Measurements from ENCODE around the gene STAT5B.
"Not testable (repeated sequence)": the region's sequence is repeated elsewhere in the genome, so short reads cannot be mapped to it uniquely, and the experiment has no call there.

Gene STAT5B

GRCh38 chr17:42240201-42240600 is 36.0 kb downstream of the STAT5B start:
- TF ChIP-seq CTCF (conservative IDR thresholded peaks at IDR 0.05; ENCODE audit: low read depth, low read length), result no peak
- no peak for DNase-seq (ENCODE audit: low read depth)
- no peak overlapping the region for H3K4me3 ChIP-seq (ENCODE audit: low read depth, low read length)

- not testable (repeated sequence) for H3K4me3 ChIP-seq (ENCODE audit: low read depth, low read length); DNase-seq (ENCODE audit: low read depth)
Measured at GRCh38 chr17:42239576-42239975, 36.6 kb downstream of the STAT5B start.

GRCh38 chr17:42236760-42237159 is 39.4 kb downstream of the STAT5B start:
- no peak for TF ChIP-seq CTCF (conservative IDR thresholded peaks at IDR 0.05; ENCODE audit: low read depth, low read length)
- DNase-seq (ENCODE audit: low read depth), result no peak
- H3K4me3 ChIP-seq (ENCODE audit: low read depth, low read length), result no peak overlapping the region

- no peak overlapping the region for H3K4me3 ChIP-seq (ENCODE audit: low read depth, low read length)
- no peak for TF ChIP-seq CTCF (conservative IDR thresholded peaks at IDR 0.05; ENCODE audit: low read depth, low read length)
- DNase-seq (ENCODE audit: low read depth), result no peak
Measured at GRCh38 chr17:42233994-42234393, 42.2 kb downstream of the STAT5B start.

- TF ChIP-seq CTCF (conservative IDR thresholded peaks at IDR 0.05; ENCODE audit: low read depth, low read length), result no peak
- H3K4me3 ChIP-seq (ENCODE audit: low read depth, low read length), result no peak overlapping the region
- DNase-seq (ENCODE audit: low read depth), result peak; percentile 81
Measured at GRCh38 chr17:42233156-42233555, 43.0 kb downstream of the STAT5B start.

- DNase-seq (ENCODE audit: low read depth), result no peak
- TF ChIP-seq CTCF (conservative IDR thresholded peaks at IDR 0.05; ENCODE audit: low read depth, low read length), result no peak
- H3K4me3 ChIP-seq (ENCODE audit: low read depth, low read length), result no peak overlapping the region
Measured at GRCh38 chr17:42230225-42230624, 46.0 kb downstream of the STAT5B start.

- DNase-seq (ENCODE audit: low read depth), result peak; percentile 70
- H3K4me3 ChIP-seq (ENCODE audit: low read depth, low read length), result no peak overlapping the region
- no peak for TF ChIP-seq CTCF (conservative IDR thresholded peaks at IDR 0.05; ENCODE audit: low read depth, low read length)
Measured at GRCh38 chr17:42227849-42228700, 48.1 kb downstream of the STAT5B start.
